Measurements from ENCODE around the gene P2RX7.
"Not testable (repeated sequence)": the region's sequence is repeated elsewhere in the genome, so short reads cannot be mapped to it uniquely, and the experiment has no call there.

The P2RX7 gene

DNA sequence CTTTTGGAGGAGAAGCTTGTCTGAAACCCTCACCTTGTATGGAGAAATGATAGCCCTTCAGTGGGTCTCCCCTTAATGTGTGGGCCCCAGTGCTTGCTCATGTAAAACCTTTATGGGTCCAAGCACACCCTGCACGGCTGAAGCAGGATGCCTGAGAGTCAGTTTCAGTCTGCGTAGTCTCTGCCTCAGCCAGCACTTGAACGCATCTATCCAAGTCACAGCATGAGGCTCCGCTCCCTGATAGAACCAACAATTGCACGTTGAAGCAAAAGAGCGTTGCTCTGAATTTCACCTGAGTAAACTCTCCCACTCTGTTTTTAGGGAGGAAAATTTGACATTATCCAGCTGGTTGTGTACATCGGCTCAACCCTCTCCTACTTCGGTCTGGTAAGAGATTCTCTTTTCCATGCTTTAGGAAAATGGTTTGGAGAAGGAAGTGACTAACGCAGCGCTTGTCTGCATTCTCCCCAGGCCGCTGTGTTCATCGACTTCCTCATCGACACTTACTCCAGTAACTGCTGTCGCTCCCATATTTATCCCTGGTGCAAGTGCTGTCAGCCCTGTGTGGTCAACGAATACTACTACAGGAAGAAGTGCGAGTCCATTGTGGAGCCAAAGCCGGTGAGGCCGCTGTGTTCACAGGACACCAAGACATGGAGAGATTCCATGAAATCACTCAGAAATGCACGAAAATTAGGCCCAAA is 44.3 kb downstream of the P2RX7 start:
- DNase-seq, result no peak

DNA sequence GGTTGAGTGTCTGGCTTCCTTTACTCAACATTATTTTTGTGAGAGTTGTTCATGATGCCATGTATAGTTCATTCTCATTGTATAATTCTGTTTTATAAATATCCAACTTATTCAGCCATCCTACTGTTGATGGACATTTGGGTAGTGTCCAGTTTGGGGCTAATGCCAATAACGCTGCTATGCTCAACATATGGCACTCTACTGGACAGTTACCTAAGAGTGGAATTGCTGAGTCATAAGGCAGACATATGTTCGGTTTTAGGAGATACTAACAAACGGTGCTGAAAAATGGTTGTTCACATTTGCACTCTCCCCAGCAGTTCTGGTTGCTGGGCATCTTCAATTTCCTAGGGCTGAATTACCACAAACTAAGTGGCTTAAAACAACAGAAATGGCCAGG is 48.5 kb downstream of the P2RX7 start:
- no peak for DNase-seq

DNA sequence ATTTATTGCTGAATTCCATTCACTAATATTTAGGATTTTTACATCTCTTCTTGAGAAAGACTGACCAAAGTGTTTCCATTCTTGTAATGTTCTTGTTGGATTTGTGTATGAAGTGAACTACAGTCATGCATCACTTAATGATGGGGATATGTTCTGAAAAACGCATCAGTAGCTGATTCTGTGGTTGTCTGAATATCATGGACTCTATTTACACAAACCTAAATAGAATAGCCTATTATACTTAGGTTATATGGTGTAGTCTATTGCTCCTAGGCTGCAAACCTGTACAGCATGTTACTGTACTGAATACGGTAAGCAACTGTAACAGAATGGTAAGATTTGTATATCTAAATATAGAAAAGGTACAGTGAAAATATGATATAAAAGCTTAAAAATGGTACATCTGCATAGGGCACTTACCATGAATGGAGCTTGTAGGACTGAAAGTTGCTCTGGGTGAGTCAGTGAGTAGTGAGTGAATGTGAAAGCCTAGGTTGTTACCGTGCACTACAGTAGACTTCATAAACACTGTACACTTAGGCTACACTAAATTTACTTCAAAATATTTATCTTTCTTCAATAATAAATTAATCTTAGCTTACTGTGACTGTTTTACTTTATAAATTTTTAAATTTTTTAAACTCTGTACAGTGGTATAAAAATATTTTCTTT is 49.7 kb downstream of the P2RX7 start:
- no peak for DNase-seq

DNA sequence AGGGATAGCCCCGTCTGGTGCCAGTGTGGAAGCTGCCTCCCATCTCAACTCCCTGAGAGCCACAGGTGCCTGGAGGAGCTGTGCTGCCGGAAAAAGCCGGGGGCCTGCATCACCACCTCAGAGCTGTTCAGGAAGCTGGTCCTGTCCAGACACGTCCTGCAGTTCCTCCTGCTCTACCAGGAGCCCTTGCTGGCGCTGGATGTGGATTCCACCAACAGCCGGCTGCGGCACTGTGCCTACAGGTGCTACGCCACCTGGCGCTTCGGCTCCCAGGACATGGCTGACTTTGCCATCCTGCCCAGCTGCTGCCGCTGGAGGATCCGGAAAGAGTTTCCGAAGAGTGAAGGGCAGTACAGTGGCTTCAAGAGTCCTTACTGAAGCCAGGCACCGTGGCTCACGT is 51.7 kb downstream of the P2RX7 start:
- DNase-seq, result no peak

DNA sequence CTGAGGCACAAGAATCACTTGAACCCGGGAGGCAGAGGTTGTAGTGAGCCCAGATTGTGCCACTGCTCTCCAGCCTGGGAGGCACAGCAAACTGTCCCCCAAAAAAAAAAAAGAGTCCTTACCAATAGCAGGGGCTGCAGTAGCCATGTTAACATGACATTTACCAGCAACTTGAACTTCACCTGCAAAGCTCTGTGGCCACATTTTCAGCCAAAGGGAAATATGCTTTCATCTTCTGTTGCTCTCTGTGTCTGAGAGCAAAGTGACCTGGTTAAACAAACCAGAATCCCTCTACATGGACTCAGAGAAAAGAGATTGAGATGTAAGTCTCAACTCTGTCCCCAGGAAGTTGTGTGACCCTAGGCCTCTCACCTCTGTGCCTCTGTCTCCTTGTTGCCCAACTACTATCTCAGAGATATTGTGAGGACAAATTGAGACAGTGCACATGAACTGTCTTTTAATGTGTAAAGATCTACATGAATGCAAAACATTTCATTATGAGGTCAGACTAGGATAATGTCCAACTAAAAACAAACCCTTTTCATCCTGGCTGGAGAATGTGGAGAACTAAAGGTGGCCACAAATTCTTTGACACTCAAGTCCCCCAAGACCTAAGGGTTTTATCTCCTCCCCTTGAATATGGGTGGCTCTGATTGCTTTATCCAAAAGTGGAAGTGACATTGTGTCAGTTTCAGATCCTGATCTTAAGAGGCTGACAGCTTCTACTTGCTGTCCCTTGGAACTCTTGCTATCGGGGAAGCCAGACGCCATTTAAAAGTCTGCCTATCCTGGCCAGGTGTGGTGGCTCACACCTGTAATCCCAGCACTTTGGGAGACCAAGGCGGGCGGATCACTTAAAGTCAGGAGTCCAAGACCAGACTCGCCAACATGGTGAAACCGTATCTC is 52.6 kb downstream of the P2RX7 start:
- DNase-seq, result no peak

DNA sequence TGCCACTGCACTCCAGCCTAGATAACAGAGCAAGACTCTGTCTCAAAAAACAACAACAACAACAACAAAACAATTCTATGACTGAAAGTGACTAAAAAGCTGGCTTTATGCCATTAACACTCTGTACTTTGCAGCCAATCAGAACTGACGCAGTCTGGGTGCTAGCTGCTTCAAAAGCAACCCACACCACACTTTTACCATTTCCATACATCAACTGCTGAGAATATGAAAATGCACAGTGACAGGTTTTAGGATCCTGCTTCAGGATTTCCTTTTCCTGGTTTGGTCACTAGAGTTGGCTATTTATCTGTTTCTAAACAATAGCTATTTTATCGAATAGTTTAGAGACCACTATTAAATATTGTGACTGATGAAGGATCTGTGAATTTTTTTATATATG is 54.1 kb downstream of the P2RX7 start:
- DNase-seq, result no peak

DNA sequence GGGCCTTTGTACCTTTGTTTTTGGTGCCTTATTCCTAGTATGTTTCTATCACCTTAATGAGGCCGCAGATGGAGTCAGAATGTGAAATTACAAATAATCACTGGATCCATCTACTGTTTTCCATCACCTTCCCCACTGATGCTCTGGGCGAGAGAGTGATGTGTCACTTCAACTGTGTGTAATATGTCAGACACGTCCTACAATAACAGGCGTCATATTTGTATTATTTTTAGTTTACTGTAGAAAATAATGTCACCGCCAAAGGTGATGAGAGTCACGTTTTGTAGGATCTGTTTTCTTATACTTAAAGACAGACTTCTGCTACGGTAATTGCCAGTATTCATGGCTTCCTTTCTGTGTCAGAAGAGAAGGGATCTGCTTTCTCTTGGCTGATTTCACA is 54.8 kb downstream of the P2RX7 start:
- no peak for DNase-seq

DNA sequence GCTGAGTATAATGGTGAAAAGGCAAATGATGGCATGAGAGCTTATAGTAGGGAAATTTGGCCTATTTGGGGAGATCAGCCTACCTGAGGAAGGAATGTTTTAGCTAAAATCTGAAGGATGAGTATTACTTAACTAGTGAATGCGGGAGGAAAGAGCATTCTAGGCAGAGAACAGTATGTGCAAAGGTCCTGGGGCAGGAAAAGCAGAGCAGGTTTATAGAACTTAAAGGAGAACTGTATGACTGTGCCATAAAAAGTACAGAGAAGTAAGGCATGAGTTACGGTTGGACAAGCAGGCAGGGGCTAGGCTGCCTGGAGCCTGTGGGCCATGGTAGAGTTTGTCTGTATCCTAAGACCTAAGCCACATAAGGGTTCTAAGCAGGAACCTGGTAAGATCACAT is 55.6 kb downstream of the P2RX7 start:
- no peak for DNase-seq

DNA sequence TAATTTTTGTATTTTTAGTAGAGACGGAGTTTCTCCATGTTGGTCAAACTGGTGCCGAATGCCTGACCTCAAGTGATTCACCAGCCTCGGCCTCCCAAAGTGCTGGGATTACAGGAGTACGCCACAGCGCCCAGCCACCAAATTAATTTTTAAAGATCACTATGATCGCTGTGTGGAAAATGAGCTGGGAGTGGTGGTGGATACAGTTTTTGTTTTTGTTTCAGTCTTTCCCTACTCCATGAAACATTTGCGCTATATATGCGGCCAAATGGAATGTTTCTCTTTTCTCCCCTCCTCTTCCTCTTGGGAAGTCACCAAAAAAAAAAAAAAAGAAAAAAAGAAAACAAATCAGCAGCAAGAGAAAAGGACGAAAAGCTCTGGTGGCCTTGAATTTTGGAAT is 56.5 kb downstream of the P2RX7 start:
- DNase-seq, result no peak

DNA sequence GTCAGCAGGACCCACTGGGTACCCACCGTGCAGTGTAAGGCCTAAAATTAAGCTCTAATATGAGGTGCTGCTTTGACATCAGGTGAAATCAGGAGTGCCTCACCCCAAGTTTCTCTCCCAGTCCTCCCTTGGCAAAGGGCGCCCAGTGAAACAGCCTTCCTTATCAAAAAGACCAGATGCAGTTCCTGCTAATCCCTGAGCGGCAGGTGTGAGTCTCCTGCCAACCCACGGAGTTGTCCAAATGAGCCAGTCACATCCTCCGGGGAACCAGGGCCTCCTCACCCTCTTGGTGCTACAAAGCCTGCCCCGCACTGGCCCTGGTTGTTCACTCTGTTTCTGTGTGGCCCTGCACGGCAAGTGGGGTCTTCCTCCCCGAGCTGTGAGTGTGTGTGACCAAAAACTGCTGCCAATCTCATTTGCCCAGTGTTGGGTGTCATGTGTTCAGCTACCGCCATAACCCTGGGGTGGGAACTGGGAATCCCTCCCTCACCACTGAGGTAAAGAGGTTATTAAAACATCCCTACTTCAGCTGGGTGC is 57.0 kb downstream of the P2RX7 start:
- no peak for DNase-seq

DNA sequence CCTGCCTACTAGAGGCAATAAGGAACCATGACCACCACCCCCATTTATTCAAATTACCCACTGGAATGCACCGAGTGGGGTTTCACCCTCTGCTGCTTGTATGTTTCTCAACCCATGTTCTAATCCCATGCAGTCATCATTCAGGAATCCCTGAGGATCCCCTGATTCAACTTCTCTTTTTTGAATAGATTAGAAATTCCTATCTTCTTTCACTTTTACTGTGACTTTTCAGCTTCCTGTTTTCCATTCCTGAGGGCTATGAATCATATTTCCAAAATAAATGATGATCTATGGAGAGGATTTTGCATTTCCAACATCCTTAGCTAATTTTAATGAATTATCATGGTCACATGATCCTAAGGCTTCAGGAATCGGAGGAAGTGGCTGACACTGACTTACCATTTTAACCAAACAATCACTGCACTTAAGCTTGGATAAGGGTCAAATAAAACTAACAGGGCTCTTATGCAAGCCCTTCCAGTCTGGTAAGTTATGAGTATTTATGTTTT is 57.9 kb downstream of the P2RX7 start:
- DNase-seq, result no peak

DNA sequence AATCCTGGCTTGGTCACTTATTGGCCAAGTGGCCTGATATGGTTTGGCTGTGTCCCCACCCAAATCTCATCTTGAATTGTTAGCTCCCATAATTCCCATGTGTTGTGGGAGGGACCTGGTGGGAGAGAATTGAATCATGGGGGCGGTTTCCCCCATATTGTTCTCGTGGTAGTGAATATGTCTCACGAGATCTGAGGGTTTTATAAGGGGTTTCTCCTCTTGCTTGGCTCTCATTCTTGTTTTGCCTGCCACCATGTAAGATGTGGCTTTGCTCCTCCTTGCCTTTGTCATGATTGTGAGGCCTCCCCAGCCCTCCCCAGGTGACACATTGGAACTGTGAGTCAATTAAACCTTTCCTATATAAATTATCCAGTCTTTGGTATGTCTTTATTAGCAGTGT is 58.5 kb downstream of the P2RX7 start:
- no peak for DNase-seq

DNA sequence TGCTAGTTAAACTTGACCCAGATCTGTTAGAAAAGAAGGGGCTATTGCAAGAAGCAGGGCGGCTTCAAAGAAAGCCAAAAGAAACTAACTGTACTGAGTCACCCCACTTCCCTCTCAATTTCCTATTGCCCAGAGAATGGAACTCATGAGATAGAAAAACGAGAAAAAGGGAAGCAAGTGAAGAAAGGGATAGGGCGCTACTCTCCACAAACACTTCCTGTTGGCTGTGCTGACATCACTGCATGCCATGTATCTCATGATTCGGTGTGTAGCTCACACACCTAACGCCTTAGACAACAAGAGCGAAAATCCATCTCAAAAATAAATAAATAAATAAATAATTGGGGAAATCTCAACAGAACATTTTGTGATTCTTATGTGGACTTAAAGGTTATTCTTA is 64.2 kb downstream of the P2RX7 start:
- DNase-seq, result no peak

DNA sequence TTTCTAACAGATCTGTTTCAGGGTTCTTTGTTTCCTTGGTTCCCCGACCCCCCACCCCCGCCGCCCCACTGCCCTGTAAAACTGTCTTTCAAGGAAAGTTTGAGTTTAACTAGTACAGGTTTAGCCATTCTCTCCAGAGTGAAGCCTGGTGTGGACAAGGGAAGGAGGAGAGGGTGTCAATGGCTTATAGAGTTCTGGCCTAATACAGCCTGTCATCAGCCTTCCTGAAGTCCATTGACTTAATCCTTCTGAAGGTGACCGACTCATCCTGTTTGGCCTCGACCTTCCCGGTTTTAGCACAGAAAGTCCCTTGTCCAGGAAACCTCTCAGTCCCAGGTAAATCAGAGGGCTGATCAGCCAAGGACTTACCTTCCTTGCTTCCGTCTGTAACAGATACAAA is 66.3 kb downstream of the P2RX7 start:
- no peak for DNase-seq

DNA sequence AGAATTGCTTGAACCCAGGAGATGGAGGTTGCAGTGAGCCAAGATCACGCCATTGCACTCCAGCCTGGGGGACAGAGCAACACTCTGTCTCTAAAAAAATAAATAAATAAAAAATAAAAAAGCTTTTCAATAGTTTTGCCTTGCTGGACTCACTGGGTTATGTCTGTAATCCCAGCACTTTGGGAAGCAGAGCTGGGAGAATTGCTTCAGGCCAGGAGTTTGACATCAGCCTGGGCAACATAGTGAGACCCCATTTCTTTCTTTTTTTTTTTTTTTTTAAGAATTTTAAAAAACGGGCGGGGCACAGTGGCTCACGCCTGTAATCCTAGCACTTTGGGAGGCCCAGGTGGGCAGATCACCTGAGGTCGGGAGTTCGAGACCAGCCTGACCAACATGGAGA is 68.5 kb downstream of the P2RX7 start:
- DNase-seq, result not testable (repeated sequence)

DNA sequence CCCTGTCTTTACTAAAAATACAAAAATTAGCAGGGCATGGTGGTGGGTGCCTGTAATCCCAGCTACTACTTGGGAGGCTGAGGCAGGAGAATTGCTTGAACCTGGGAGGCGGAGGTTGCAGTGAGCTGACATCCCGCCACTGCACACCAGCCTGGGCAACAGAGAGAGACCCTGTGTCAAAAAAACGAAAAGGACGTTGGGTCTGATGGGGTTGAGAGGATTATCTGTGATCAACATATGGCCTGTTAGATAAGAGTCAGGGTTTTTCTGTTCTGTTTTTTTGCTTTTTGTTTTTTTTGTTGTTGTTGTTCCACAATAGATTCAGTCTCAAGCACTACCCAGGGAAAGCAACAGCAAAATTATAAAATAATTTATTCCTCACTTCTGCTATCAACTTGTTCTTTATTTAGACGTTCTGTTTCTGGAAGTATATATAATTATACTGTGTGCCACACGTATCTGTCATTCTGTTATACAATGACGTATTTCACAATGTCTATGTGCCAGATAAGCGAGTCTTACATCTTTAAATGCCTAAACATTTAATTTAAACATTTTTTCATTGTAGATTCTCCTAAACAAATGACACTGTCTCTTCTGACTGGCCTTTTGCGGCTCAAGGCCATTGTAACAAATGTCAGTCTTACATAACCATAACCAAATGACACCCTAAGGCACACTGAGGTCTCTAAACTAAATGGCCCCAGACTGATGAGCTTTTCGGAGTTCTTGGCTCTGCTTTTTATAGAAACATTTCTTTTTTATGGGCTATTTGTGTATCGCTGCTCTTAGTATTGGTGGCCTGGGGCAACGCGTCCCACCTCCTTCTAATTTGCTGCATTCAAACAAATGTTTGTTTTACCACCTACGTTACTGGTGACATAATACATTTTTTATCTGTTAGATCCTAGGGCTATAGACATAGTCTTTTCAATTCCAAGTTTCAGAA is 70.0 kb downstream of the P2RX7 start:
- no peak for DNase-seq

DNA sequence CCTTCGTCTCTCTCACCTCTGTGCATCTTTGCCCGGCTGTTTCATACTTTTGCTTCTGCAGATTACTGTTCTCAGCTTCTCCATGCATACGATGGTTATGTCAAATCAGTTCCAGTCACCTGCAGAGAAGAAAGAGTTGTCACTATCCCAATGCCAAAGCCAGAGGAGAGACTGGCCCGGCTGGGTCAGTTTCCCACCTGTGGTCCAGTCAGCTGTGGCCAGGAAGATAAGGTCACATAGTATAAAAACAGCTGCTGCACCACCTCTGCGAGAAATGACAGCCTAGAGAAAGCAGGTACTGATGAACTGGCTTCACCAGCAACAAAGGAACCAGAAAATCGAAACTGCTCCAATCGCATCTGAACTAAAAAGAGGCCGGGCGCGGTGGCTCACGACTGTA is 70.8 kb downstream of the P2RX7 start:
- no peak for DNase-seq

DNA sequence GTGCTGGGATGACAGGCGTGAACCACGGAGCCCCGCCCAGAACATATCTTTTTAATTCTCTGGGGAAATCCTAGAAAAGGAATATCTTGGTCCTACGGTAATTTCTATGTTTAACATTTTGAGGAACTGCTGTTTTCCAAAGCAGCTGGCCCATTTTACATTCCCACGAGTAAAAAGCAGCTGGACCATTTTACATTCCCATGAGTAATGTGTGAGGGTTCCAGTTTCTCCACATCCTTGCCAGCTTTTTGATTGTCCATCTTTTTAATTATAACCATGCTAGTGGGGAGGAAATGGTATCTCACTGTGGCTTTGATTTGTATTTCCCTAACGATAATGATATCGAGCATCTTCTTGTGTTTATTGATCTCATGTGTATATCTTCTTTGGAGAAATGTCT is 72.8 kb downstream of the P2RX7 start:
- DNase-seq, result no peak

DNA sequence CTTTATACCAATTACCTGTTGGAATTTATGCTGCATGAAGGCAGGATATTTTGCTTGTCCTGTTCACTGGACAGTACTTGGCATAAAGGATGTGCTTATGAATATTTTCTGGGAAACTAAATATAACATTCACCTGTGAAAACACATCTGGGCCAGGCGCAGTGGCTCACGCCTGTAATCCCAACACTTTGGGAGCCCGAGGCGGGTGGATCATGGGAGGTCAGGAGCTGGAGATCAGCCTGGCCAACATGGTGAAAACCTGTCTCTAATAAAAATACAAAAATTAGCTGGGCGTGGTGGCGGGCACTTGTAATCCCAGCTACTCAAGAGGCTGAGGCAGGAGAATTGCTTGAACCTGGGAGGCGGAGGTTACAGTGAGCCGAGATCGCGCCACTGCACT is 75.9 kb downstream of the P2RX7 start:
- DNase-seq, result not testable (repeated sequence)

DNA sequence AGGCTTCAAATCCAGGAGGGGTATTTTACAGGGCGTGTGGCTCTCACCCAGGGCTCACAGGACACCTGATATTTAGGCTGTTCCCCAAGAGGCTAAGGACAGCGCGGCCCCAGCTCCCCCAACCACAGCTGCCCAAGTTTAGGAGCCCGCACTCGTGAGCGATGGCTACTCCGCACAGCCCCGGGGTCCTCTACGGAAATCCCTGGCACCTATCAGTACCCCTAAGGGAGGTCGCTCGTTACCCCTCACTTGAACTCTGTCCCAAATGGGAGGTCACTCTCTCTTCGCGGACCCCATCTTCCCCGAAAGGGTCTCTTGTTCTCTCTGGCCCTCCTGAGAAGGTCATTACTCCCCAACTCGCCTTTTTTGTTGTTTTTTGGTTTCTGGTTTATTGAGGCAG is 76.5 kb downstream of the P2RX7 start:
- no peak for DNase-seq

DNA sequence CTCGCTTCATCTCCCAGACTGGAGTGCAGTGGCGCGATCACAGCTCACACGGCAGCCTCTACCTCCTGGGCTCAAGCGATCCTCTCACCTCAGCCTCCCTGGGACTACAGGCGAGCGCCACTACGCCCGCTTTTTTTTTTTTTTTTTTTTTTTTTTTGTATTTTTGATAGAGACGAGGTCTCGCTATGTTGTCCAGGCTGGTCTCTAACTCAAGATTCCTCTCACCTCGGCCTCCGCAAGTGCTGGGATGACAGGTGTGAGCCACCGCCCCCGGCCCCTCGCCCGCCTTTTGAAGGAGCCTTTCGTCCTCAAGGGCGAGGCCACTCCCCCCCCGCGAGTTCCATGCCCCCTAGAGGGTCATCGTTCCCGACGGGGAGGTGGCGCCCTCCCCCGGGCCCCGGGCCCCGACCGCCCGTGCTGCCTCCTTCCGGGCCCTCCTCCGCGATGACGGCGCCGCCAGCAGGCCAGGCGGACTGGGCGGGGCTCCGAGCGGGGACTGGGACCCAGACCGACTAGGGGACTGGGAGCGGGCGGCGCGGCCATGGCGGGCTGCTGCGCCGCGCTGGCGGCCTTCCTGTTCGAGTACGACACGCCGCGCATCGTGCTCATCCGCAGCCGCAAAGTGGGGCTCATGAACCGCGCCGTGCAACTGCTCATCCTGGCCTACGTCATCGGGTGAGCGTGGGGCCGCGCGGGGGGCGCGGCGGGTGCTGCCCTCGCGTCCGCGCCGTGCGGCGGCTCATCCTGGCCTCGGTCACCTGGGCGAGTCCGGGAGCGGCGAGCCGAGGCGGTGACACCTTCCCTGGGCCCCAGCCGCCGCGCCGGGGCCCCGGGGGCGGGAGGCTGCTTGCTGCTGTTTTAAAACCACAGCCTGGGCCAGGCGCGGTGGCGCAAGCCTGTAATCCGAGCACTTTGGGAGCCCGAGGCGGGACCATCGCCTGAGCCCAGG is 77.2 kb downstream of the P2RX7 start, which contains the start of gene P2RX4:
Gene P2RX4 (plus strand): TSS at position 506 of the 949 bp plus-strand sequence. CDS start 36 bp downstream, at position 542.
- DNase-seq, result peak; percentile 86
